K562 (cell line): ENCODE measurements around the gene MFSD12. TPM values are rescaled to one million over a fixed set of nuclear protein-coding genes. Genes with fewer than 3 reads are reported as not detected.

Experiments used
- ATAC-seq: fragments of 200-7000 bp; cut with Tn5 transposase; 3 replicates; pipeline ENCODE4 v1.9.1; 2020; ENCODE audit warnings: moderate library complexity
- BruUV-seq: library from RNA; stranded (reverse); fragments of 400-500 nt; replicated peaks from 2 replicates; lab custom pipeline; 2021; lab: Mats Ljungman, UMichigan
- CTCF ChIA-PET: fragments of 300-600 bp; formaldehyde crosslinking; extraction: SDS; loops from one replicate; lab custom pipeline; 2021; ENCODE audit warnings: low intra/inter-chr PET ratio; lab: Yijun Ruan, JAX
- POLR2A ChIA-PET: fragments of 300-600, 350-650 bp; sonication (Branson Sonifier 250); formaldehyde crosslinking; extraction: SDS; loops from one replicate; lab custom pipeline; 2021; ENCODE audit warnings: antibody characterized with exemption, inconsistent platforms; lab: Yijun Ruan, JAX
- DNase-seq, 4 experiments: peaks; one replicate each; pipeline versions ENCODE4 v3.0.0 to v3.0.0-alpha.2; 2011 to 2018; ENCODE audit warnings: low spot score in 3 of 4, mixed read lengths in 3 of 4; ENCODE audit errors: extremely low read depth in 1 of 4
- FAIRE-seq: peaks from 2 replicates; lab custom pipeline; 2011; peaks lifted over from hg19 to GRCh38; lab: Jason Lieb, UNC
- H2AFZ ChIP-seq: 2 replicates; pipeline ENCODE4 v1.6.0; 2011; ENCODE audit warnings: low read depth, low read length, control low read depth, inconsistent platforms
- H3K27ac ChIP-seq: fragments of 200-600 bp; 3 replicates; pipeline ENCODE4 v1.8.0; 2011; ENCODE audit warnings: low read depth, mild to moderate bottlenecking, control low read depth, inconsistent platforms, low read length, moderate library complexity, mixed read lengths; ENCODE audit errors: extremely low read depth
- H3K27me3 ChIP-seq, 2 experiments: fragments of 300-600 bp in 1 of 2; 2 replicates in 1 of 2; 3 replicates in 1 of 2; pipeline versions ENCODE4 v1.6.0 to v1.8.0; 2011; ENCODE audit warnings: inconsistent platforms in 2 of 2, low read length in 2 of 2, mild to moderate bottlenecking in 1 of 2, mixed read lengths in 1 of 2, moderate library complexity in 1 of 2; ENCODE audit not compliant: control insufficient read depth in 2 of 2, insufficient read depth in 2 of 2
- H3K36me3 ChIP-seq: fragments of 300-600 bp; 3 replicates; pipeline ENCODE4 v1.8.0; 2011; ENCODE audit warnings: mild to moderate bottlenecking, low read length, inconsistent platforms; ENCODE audit not compliant: control insufficient read depth, insufficient read depth
- H3K4me1 ChIP-seq, 2 experiments: fragments of 200-600 bp in 1 of 2; replicated peaks in 1 of 2; 2 replicates in 1 of 2; 3 replicates in 1 of 2; pipeline versions ENCODE4 v1.5.1 to v1.8.0; 2011; ENCODE audit warnings: inconsistent platforms in 2 of 2, low read length in 2 of 2, mild to moderate bottlenecking in 1 of 2, mixed read lengths in 1 of 2, moderate library complexity in 1 of 2; ENCODE audit not compliant: control insufficient read depth in 2 of 2, insufficient read depth in 2 of 2
- H3K4me2 ChIP-seq: 2 replicates; pipeline ENCODE4 v1.6.1; 2011; ENCODE audit warnings: low read length, control low read depth, inconsistent platforms, mixed read lengths; ENCODE audit not compliant: insufficient read depth
- H3K4me3 ChIP-seq: fragments of 200-600 bp; sonication (generic), shearing (Covaris generic); 2 replicates; pipeline ENCODE4 v1.5.1; 2016; ENCODE audit warnings: control low read depth, inconsistent platforms
- H3K79me2 ChIP-seq: fragments of 200-600 bp; 3 replicates; pipeline ENCODE4 v1.8.0; 2011; ENCODE audit warnings: low read length, inconsistent platforms; ENCODE audit not compliant: control insufficient read depth, insufficient read depth
- H3K9ac ChIP-seq, 2 experiments: 2 replicates each; pipeline versions ENCODE4 v1.6.0 to v1.6.1; 2011; ENCODE audit warnings: low read depth in 2 of 2, low read length in 2 of 2, control low read depth in 1 of 2, inconsistent platforms in 1 of 2, mild to moderate bottlenecking in 1 of 2, mixed read lengths in 1 of 2; ENCODE audit not compliant: insufficient read depth in 1 of 2
- H3K9me1 ChIP-seq: one replicate; pipeline ENCODE4 v1.6.0; 2011; ENCODE audit warnings: inconsistent platforms, mild to moderate bottlenecking, low read length, moderate library complexity; ENCODE audit not compliant: control insufficient read depth, insufficient read depth
- H3K9me3 ChIP-seq: replicated peaks from 2 replicates; pipeline ENCODE4 v1.5.1; 2011; ENCODE audit warnings: low read depth, low read length, inconsistent platforms; ENCODE audit not compliant: control insufficient read depth, insufficient read depth
- H4K20me1 ChIP-seq: replicated peaks from 2 replicates; pipeline ENCODE4 v1.6.1; 2011; ENCODE audit warnings: low read length, inconsistent platforms, mixed read lengths; ENCODE audit not compliant: control insufficient read depth, insufficient read depth
- CHCHD3 ChIP-seq: fragments of 250-450 bp; sonication (Bioruptor Pico); IDR thresholded peaks from 2 replicates; pipeline ENCODE4 v2.1.2; 2022; ENCODE audit warnings: mild to moderate bottlenecking
- POLR2G ChIP-seq: fragments of 200-400 bp; formaldehyde crosslinking; IDR thresholded peaks from 2 replicates; pipeline ENCODE4 v1.6.1; 2017; ENCODE audit warnings: low read depth, mild to moderate bottlenecking, antibody characterized with exemption, low read length, moderate library complexity
- RBM22 ChIP-seq: fragments of 200-400 bp; formaldehyde crosslinking; IDR thresholded peaks from 2 replicates; pipeline ENCODE4 v1.6.1; 2018; ENCODE audit warnings: low read length, low read depth; ENCODE audit not compliant: poor library complexity, severe bottlenecking
- WGBS: fragments of 100-300 bp; shearing (Covaris generic); methylation state at CpG from one replicate; pipeline ENCODE4 v1.1.6; 2016; ENCODE audit warnings: low coverage, mixed read lengths; ENCODE audit not compliant: insufficient coverage; ENCODE audit errors: missing lambda C conversion rate; 5-methylcytosine and 5-hydroxymethylcytosine counted together
- in situ Hi-C: fragments of 300-500 bp; cut with MboI; formaldehyde crosslinking; loops from 4 replicates; pipeline ENCODE4 v1.15.0; 2018; ENCODE audit warnings: inconsistent platforms, mixed read lengths
- intact Hi-C: fragments of 100-400 bp; cut with micrococcal nuclease; formaldehyde crosslinking; loops from 2 replicates; pipeline ENCODE4 v1.14.2; 2022
- polyA plus RNA-seq, 8 experiments: library from polyadenylated mRNA; depleted of rRNA in 4 of 8; stranded (reverse) in 5 of 8; unstranded in 3 of 8; fragments of >200 nt; fragmentation: Nextera tagmentation in 2 of 8; fragmentation: Illumina TruSeq in 1 of 8; extraction: Ambion mirVana in 2 of 8; extraction: Trizol in 1 of 8; gene quantifications; 2 replicates each; pipeline versions ENCODE4 v1.2.1 to v1.2.3, GENCODE V29; 2011 to 2014; ENCODE audit warnings: inconsistent platforms in 1 of 8, missing spikeins in 1 of 8
- total RNA-seq, 7 experiments: library from RNA; depleted of rRNA in 6 of 7; stranded (reverse); fragments of >200 nt in 6 of 7; fragmentation: Illumina TruSeq in 2 of 7; extraction: Trizol in 2 of 7; gene quantifications; 2 replicates each; pipeline versions ENCODE4 v1.2.1 to v1.2.3, GENCODE V29; 2011 to 2021; ENCODE audit warnings: low replicate concordance in 1 of 7

Gene MFSD12
- total and polyA plus RNA-seq, 9 of the 15 experiments (the other 6 are each of a cell fraction or from before 2014, with no cell fraction given) = 0.69 to 112 (median 31.8) TPM

GRCh38 chr19:3534375-3535234 lies 22.8 kb downstream of the MFSD12 start:
- intact Hi-C loops (no loop called here), in situ Hi-C loops (no loop called here)
- Histone ChIP-seq H3K79me2 (no peaks in the 10 kb centered on the region), H3K9ac (no peak overlapping the region; a peak in 1 of 4 replicates), H3K4me2 (no peak overlapping the region), H2AFZ (no peak overlapping the region), H3K9me3 (no peaks in the 10 kb centered on the region), H4K20me1 (0 out of 2 replicates have a peak, but pooled peaks cover 5% of the 10 kb centered on the region), H3K4me1 (peaks cover 7 to 48% of the 10 kb centered on the region in 2 experiments; a peak in 3 of 5 replicates), H3K4me3 (no peak overlapping the region), H3K27ac (no peak overlapping the region), H3K9me1 (no peaks in the 10 kb centered on the region), H3K36me3 (peaks cover 58% of the 10 kb centered on the region; the same call in 2 of the 3 replicates), H3K27me3 (no peaks in the 10 kb centered on the region)
- TF ChIP-seq RBM22 = peak; percentile 14
- TF ChIP-seq CHCHD3 (CRISPR knock-in tag) = no peak
- peak; percentile 23; the same call in 1 of the 2 replicates for TF ChIP-seq POLR2G
- ATAC-seq = no peak
- ChIA-PET CTCF (no interaction called here), POLR2A (no interaction called here)
- WGBS = 88% methylated on average over 33 of the region's 38 CpGs
- no peak for DNase-seq
- no peak for FAIRE-seq
- BruUV-seq = TSS peak; percentile 21
